Fibroblast of skin of right biceps (primary cell): ENCODE measurements around the gene SCGB3A1.

Source experiments
- DNase-seq: peaks from one replicate; pipeline ENCODE4 v3.0.0-alpha.2; 2013

The SCGB3A1 gene

DNA sequence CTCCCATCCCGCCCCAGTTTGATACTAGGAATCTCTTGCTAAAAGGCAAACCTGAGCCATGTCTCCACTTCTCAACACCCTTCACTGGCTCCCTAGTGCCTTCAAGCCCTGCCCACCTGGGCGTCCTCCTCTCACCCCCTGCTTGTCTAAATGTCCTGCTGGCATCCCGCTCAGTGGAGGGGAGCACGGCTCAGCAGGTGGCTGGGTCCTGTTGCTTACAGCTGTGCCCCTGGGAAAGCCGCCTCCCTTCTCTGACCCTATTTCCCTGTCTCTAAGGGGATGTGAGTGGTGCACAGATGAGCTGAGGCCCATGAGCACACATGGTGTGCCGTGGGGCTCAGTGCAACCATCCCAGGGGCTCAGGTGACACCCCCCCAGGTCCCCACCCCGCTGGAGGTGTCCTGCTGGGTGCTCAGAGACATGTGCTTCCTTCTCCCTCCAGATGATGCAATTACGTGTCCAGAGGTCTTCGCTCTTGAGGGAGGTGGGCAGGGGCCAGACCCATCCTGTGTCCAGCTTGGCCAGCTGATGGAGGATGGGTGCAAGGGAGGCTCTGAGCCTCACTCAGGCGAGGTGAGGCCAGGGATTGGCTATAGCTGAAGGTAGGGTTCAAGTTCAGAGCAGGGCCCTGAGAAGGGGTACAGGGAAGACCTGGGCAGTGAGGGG lies 34.0 kb upstream of the SCGB3A1 start:
- no peak for DNase-seq

DNA sequence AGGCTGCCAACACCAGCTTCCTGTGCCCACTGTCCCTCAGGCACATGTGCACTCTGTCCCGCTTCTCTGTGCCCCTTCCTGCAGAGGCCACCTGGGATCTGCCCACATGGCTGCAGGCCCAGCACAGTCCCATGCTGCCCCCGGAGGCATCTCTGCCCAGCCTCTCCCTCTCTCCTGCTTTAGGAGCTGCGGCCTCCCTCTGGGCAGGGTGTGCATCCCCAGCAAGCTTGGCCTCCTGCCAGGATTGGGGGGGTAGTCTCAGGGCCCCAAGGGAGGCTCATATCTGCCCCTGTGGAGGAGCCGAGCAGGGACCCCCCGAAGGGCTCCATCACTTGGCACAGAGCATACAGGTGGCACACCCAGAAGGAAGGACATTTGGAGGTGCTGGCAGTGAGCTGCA lies 33.3 kb upstream of the SCGB3A1 start:
- no peak for DNase-seq

GRCh38 chr5:180623844-180624243 lies 32.5 kb upstream of the SCGB3A1 start:
- DNase-seq = no peak

DNA sequence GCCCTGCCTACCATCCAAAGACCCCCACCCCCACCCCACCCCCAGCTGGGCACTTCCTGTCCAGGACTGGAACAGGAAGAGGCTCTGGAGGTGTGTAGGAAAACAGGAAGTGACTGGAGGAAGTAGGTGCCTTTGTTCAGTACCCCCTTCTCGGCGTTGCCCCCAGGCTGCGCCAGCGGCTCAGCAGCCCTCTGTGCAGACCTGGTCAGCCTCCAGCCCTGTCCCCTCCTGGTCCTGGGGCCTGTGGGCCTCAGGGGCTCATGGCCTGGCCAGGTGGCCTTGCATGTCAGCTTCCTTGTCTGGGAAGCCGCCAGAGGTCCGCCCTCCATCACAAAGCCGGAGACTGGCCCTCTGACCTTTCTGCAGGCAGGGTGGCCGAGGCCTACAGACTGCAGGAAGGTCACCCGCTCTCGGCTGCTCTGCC lies 32.1 kb upstream of the SCGB3A1 start:
- no peak for DNase-seq

DNA sequence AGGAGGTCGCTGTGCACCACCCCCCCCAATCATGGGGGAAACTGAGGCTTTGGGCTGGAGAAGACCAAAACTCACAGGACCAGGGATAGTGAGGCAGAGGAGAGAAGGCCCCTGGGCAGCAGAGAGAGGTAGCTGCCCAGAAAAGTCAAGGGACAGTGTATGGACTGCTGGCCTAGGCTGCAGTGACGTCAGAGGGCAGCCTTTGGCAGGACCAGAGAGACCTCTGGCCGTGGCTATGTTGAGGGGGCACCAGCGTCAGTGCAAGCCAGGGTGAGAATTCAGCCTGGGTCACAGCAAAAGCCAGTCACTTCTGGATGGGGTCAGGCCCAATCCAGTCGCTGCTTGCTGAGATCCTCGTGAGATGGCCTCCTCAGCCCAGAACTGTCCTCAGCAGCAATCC lies 31.6 kb upstream of the SCGB3A1 start:
- DNase-seq = no peak

GRCh38 chr5:180621311-180621710 lies 30.0 kb upstream of the SCGB3A1 start:
- DNase-seq = no peak

GRCh38 chr5:180620014-180620413 lies 28.7 kb upstream of the SCGB3A1 start:
- DNase-seq = no peak

DNA sequence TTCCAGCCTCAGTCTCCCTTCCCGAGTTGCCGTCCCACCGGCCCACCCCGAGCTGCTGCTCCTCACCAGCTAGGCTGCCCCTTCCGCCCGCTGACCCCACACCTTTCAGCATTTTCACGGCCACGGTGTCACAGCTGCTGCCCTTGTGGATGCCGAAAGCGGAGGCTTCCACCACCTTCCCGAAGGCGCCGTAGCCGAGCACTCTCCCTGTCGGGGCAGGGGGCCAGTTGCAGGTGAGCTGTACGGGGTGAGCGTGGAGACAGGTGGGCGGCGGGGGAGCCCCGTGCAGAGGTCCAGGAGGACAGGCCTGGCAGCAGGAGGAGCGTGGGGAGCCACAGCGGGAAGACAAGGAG lies 28.2 kb upstream of the SCGB3A1 start:
- no peak for DNase-seq

DNA sequence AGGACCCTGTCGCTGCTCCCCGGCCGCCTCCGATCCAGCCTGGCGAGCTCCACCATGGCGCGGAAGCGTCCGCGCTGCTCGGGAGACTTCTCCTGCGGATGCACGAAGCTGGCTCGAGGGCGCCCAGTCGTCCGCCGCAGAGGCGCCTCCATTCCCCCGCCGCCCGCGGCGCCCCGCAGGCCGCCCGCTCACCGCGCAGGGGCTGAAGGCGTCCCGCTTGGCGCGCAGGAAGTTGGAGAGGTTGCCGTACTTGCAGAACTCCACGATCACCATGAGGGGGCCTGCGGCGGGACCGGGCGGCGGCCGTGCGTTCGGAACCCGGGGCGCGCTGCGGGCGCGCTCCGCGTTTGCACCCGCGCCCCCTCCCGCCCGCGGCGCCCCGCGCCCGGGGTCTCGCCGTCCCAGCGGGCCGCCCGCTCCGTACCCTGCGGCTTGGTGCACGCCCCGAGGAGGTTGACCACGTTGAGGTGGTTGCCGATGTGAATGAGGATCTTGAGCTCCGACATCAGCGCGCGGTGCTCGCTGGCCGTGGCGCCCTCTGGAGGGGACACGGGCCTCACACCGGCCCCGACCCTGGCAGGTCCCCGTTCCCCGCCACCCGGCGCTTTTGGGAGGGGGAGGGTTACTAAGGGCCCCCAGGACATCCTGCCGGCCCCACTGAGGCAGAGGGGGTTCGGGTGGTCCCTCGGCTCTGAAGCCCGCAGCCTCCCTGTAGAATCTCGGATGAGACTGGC lies 27.7 kb upstream of the SCGB3A1 start:
- peak; percentile 68 for DNase-seq

GRCh38 chr5:180618487-180618828 lies 27.2 kb upstream of the SCGB3A1 start:
- DNase-seq = no peak

- no peak for DNase-seq
These were observed 22.5 kb upstream of the SCGB3A1 start for GRCh38 chr5:180613814-180614188.

DNA sequence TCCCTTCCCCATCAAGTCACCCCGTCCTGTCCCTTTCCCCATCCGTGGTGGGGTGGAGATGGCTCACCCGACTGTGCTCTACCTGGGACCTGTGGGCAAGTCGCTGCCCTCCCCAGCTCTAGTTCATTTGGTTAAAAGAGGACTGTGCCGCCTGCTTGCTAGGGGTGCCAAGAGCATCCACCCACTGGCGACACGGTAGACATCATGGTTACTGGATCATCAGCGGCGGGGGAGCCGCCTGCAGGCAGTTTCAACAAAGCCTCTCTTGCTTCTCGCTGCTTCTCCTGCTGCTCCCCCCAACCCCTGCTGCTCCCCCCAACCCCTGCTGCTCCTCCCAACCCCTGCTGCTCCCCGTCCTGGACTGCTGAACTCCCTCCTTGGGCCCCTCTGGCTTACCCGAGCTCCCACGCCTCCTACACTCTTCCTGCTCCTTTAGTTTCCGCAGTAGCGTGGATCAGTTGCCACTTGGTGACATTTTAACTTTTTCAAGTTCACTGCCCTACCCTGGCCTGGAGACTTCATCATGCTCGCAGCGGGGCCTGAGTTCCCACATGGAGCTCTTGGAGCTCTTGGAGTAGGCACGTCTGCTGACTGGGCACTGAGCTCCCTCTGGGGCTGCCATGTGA lies 22.0 kb upstream of the SCGB3A1 start:
- no peak for DNase-seq

DNA sequence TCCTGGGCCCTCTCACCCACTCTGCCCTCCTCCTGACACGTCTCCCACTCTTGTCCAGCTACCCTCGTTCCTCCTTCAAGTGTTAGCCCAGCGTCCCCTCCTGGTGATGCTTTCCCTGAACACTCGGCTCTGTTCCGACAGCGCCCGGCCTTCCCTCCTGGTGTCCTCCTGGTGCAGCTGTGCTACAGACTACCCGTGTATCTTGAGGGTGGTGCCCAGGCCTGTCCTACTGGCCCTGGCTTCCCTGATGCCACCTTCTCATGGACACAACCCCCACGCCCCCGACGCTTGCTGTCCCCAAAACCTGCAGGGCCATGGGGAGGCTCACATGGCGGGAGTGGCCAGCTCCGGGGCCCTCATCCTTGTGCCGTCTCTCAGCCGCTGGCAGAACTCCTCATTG lies 21.4 kb upstream of the SCGB3A1 start:
- no peak for DNase-seq

DNA sequence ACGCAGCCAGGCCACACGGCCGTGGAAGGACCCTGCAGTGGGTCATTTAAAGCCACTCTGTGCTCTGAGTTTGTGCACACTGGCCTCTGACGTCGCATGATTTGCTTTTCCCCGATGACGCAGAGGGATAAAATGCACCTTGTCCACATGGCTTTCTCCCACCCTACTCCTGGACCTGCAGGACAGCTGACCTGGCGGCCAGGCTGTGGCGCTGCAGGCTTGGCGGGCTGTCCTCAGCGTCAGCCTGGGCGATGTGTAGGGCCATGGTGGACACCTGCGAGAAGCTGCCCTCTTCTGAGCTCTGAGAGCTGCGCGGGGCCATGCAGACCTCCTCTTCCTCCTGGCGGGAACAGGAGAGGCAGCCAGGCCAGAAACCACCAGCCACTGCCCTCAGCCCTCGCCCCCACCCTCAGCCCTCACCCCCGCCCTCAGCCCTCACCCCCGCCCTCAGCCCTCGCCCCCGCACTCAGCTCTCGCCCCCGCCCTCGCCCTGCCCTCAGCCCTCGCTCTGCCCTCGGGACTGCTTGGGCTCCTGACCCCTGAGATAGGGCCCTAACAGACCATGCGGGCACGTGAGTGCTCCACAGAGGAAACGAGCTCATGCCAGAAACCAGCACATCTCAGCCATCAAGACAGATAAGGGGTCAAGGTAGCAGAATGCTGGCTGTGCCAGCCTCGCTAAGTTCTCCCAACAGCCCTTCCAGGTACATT lies 20.0 kb upstream of the SCGB3A1 start:
- no peak for DNase-seq

GRCh38 chr5:180609817-180610550 lies 18.7 kb upstream of the SCGB3A1 start:
- no peak for DNase-seq

DNA sequence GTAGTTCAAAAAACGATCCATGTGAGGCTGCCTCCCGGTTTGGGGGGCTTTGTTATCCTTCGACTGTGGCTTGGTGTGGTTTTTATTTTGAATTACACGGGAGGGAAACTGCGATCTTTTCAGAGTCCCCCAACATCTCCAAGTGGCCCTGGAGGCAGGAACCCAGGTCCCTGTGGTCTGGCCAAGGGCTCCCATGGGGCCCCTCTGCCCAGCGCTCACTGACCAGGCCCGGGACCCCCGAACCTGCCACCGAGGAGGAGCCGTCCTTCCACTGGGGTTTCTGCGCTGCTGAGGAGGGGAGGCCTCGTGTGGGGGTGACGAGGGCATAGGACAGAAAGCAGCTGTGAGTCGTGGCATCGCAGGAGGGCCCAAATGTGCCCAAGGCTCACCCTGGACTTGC lies 18.1 kb upstream of the SCGB3A1 start:
- DNase-seq = no peak

DNA sequence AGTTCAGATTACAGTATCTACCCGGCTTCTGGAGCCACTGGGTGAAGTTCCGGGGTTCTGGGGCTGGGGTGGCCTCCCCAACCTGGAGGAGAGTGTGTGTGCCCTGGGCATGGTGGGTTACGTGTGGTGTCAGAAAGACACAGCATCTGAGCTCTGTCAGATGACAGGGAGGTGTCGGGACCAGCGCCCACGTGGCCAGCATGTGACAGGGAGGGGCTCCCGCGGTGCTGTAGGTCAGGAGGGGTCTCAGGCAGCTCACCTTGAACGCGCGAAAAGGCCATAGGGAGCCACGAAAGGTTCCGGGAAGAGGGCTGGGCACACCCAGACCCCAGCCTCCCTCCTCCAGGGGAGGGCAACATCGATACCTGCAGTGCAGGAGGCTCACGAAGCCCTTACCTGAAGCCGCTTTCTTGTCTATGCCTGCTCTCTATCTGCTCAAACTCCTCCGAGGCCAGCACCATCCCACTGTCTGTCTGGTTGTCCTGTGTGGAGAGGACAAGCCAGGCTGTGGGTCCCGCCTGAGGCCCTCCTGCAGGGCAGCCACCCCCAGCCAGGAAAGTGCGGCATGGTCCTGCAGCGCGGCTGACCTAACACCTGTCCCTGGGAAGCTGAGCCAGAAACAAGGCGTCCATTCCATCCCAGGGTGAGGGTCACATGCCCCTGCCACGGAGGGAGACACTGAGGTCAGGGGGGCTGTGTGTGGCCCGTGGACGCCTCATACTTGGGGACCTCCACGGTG lies 17.4 kb upstream of the SCGB3A1 start:
- DNase-seq = no peak

GRCh38 chr5:180607861-180608571 lies 16.7 kb upstream of the SCGB3A1 start:
- no peak for DNase-seq

DNA sequence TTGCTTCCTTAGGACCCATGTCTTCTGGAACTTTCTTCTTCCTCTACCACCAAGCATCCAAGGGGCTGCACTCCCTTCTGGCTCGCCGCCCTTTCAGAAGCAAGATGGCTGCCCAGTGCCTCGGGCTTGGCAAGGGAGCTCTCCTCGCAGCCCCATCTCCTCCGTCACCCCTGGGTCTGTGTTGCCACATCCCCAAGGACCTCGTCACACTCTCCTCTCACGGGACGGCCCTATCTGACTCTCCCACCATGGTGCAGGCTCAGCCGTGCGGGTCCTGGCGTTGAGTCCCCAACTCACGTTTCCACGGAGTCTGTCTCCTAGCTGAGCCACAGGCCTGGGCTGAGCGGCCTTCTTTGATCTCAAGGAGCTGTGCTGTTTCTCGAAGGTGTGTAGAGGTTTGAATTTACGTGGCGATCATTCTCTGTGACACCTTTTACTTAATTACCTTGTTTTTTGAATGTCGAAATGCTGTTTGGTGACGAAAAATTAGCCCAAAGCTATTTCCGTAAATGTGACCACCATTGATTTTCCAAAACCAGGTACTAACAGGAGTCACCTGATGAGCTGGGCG lies 15.0 kb upstream of the SCGB3A1 start:
- no peak for DNase-seq

DNA sequence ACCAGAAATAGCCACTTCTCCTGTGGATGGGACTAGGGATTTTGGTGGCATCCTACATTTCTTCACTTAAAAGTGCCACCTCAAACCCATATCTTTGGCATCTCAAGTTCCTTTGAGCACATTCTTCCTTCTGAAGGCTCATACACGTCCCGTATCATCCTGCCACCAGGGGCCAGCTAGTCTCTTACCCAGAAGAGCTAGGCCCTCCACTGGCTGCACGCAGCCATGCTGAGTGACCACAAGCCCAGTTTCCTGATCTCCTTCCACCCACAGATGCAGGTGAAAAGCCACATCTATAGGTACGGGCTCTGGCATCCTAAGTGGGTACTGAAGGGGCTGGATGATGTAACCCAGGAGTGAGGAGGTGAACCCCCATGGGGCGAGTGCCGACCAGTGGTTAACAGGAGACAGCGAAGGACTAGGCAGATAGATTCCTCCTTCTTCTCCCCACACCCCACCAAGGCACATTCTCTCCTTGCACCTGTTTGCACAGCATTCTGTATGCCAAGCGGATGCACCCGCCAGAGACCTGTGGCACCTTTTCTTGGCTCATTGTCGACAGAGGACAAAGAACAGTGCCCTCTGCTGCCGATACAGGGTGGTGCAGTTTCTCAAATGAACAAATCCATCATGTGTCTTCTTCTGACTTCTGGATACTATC lies 14.4 kb upstream of the SCGB3A1 start:
- peak; percentile 30 for DNase-seq

- DNase-seq = no peak
These were observed 13.0 kb upstream of the SCGB3A1 start for GRCh38 chr5:180604271-180604670.
